ENCODE results near the gene GJA1.

GJA1 gene

DNA sequence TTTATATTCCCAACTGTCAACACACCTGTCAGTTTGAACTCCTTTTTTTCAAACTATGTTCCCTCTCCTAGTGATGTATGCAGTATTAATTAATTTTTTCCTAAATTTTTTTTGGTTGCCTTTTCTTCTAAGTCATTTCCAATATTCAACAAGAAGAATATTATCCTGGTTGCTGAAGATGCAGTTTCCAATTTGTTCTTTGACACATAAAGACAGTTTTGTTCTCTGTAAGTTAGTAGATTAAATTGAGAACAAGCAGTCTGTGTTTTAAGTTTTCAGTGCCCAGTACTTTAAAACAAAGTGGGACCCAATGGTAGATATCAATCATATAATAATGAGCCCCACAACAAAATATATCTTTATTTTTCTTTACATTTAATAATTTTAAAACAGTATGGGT, 47.3 kb downstream of the GJA1 start:
- DNase-seq (ENCODE audit: low read depth in 2 of 2) = no peak

DNA sequence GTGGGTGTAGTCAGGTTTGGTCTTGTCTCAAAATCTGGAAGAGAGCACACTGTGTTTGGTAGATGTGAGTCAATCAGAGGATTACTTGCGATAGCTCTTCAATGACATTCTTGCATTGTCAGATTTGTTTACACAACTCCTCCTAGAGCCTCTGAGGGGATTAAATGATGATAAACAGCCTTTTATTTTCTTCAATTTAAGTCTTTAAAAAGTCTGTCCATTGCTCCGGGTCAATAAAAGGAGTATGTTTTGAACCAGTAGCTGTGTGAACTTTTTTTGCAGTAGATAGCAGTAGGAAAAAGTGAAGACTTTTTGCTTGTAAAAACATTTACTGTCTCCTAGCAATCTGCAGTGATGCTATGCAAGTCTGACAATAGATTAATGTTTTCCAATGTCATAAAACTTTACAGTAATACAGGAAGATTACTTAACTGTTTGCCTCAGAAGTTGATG, 49.9 kb downstream of the GJA1 start:
- DNase-seq (ENCODE audit: low read depth in 2 of 2) = no peak

DNA sequence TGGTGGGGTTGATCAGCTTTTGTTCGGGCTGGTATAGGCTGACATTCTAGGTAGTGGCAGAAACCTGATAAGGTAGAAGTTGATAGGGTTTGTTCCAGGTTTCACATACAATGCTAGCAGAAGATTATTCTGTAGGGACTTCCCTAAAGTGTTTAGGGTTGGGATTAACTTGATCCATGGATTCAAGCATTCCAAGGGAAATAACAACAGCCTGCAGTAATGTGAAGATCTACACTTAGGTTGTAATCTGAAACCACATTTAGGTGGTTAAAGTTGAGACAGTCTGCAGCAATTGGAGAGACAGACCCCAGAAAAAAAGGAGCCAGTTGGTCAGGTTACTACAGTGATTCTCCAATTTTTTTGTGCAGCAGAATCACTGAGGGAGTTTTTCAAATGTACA, 56.1 kb downstream of the GJA1 start:
- no peak for DNase-seq (ENCODE audit: low read depth in 2 of 2)

DNA sequence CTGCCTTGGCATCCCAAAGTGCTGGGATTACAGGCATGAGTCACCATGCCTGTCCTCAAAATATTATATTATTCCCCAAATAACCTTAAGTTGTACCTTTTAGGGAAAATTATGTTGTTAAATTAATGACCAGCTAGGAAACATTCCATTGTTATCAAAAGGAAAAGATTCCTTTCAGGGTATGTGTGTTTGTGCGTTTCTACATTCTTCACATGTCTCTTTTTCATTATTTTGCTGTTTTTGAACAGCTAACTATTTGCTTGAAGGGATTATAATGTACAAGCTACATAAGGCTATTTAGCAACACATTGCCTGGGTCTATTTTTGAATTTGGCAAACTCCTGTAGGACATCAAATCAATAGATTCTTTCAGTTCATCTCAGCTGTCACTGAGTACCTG, 57.1 kb downstream of the GJA1 start:
- DNase-seq (ENCODE audit: low read depth in 2 of 2) = no peak

DNA sequence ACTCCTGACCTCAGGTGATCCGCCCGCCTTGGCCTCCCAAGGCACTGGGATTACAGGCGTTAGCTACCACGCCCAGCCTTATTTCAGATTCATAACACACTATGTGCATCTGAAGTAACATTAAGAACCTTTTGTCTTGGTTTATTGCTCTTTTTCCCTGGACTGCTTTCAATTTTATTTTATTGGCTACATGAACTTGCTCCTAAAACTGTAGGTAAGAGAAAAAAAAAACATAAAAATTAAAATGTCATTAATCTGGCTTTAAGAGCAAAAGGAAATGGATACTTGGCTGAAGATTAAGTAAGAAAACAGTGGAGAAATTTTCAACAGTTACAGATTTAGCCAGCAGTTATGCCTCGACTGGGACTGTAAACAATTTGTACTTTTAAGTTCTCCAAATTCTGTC, 62.5 kb downstream of the GJA1 start:
- no peak for DNase-seq (ENCODE audit: low read depth in 2 of 2)

DNA sequence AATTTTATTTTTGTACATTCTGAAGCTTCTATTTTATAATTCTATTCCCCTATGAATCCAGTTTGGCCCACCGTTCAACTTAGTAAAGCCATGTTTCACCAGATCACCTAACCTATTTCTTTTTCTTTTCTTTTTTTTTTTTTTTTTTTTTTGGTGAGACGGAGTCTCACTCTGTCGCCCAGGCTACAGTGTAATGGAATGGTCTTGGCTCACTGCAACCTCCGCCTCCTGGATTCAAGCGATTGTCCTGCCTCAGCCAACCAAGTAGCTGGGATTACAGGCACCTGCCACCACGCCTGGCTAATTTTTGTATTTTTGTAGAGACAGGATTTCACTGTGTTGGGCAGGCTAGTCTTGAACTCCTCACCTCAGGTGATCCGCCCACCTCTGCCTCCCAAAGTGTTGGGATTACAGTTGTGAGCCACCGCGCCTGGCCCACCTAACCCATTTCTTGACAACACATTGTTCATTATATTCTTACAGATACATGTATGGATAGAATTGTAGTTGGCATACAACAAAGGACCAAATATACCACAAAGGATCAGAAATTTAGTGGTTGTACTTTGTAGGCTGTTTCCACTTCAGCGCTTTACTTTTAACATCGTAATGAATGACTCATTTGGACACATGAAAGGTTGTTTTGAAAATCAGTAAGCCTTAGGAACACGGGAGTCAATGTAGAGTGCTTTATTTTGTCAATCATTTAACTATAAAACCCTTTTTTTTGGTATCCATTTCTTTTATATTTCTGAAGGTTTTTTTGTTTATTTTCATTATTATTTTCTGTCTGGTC, 63.2 kb downstream of the GJA1 start:
- no peak for DNase-seq (ENCODE audit: low read depth in 2 of 2)
